Upper lobe of left lung (tissue), 6 donors: ENCODE data around the gene MANSC1. TPM values are rescaled to one million over a fixed set of nuclear protein-coding genes. Genes with fewer than 3 reads are reported as not detected.

Experiments used
- ATAC-seq, 2 donors: fragments of 200-7000 bp; cut with Tn5 transposase; one replicate each; pipeline ENCODE4 v1.9.1; 2022; ENCODE audit warnings: mild to moderate bottlenecking in 2 of 2, moderate library complexity in 2 of 2; ENCODE audit not compliant: low FRiP score in 2 of 2
- DNase-seq, 2 donors: peaks; one replicate each; pipeline ENCODE4 v3.0.0-alpha.2; 2019 to 2020
- H3K27ac ChIP-seq, 4 donors: fragments of 200-600 bp; sonication (generic); one replicate each; pipeline ENCODE4 v1.5.1; 2016 to 2019
- H3K27me3 ChIP-seq, 4 donors: fragments of 200-600 bp; sonication (generic); one replicate each; pipeline ENCODE4 v1.5.1; 2017 to 2019
- H3K36me3 ChIP-seq, 4 donors: fragments of 200-600 bp; sonication (generic); one replicate each; pipeline ENCODE4 v1.5.1; 2016 to 2019
- H3K4me1 ChIP-seq, 4 donors: fragments of 200-600 bp; sonication (generic); one replicate each; pipeline ENCODE4 v1.5.1; 2018 to 2019
- H3K4me3 ChIP-seq, 4 donors: fragments of 200-600 bp; sonication (generic); one replicate each; pipeline ENCODE4 v1.5.1; 2017 to 2019; ENCODE audit warnings: mild to moderate bottlenecking in 2 of 4, moderate library complexity in 1 of 4
- H3K9me3 ChIP-seq, 4 donors: fragments of 200-600 bp; sonication (generic); one replicate each; pipeline ENCODE4 v1.5.1; 2018 to 2019
- CTCF ChIP-seq, 6 experiments: fragments of 450-650 bp in 4 of 6; fragments of 200-600 bp in 2 of 6; sonication (generic) in 2 of 6; IDR thresholded peaks; one replicate each; pipeline ENCODE4 v1.5.1; 2016 to 2019; ENCODE audit warnings: antibody characterized with exemption in 6 of 6
- EP300 ChIP-seq, 4 donors: sonication (generic); formaldehyde crosslinking; IDR thresholded peaks; one replicate each; pipeline ENCODE4 v1.5.1; 2017; ENCODE audit warnings: antibody characterized with exemption in 4 of 4, control low read depth in 2 of 4
- POLR2A ChIP-seq, 4 donors: fragments of 450-650 bp; IDR thresholded peaks; one replicate each; pipeline ENCODE4 v1.5.1; 2016 to 2017; ENCODE audit warnings: antibody characterized with exemption in 4 of 4, mild to moderate bottlenecking in 2 of 4
- POLR2AphosphoS5 ChIP-seq, 2 donors: sonication (generic); formaldehyde crosslinking; IDR thresholded peaks; one replicate each; pipeline ENCODE4 v1.5.1; 2017; ENCODE audit warnings: antibody characterized with exemption in 2 of 2
- WGBS, 2 donors: methylation state at CpG; one replicate each; pipeline ENCODE4 v1.1.5; 2017 to 2018; 5-methylcytosine and 5-hydroxymethylcytosine counted together
- small RNA-seq, 4 donors: library from RNA; depleted of rRNA; stranded (forward); fragments of <200 nt; gene quantifications; one replicate each; pipeline ENCODE3, GENCODE V24; 2016
- total RNA-seq, 6 donors: library from RNA; depleted of rRNA in 4 of 6; stranded (reverse); fragments of >200 nt in 4 of 6; gene quantifications; one replicate each; pipeline versions ENCODE4 v1.1.0 to v1.2.1, GENCODE V29; 2016 to 2021
- donor health status: DM: no; HTN: no; CAD: no; lungs with moderate emphysema.
- donor health status: DM: no; HTN: yes; CAD: no; lungs with severe emphysema.

MANSC1 gene
- total RNA-seq, 6 donors from 2014 or later: 2.1 to 25.2 (median 14.0) TPM

GRCh38 chr12:12282761-12283425, 67.1 kb downstream of the MANSC1 start:
- no peak for DNase-seq
- Histone ChIP-seq H3K4me1 (peaks cover 0 to 8% (median 0%) of the 10 kb centered on the region in 4 donors), H3K27ac (no peak overlapping the region), H3K36me3 (no peaks in the 10 kb centered on the region), H3K9me3 (no peaks in the 10 kb centered on the region), H3K27me3 (no peaks in the 10 kb centered on the region), H3K4me3 (no peak overlapping the region)
- TF ChIP-seq CTCF (IDR thresholded peaks at IDR 0.05) (no peak), POLR2AphosphoS5 (IDR thresholded peaks at IDR 0.05) (no peak), EP300 (IDR thresholded peaks at IDR 0.05) (no peak), POLR2A (IDR thresholded peaks at IDR 0.05) (no peak)
- 59 to 65% methylated on average over 7 of the region's 7 CpGs for WGBS, 2 donors
- peak in 1 of 2 donors; percentile 73 for ATAC-seq

- Histone ChIP-seq H3K27ac (no peak overlapping the region), H3K9me3 (no peaks in the 10 kb centered on the region), H3K36me3 (no peaks in the 10 kb centered on the region), H3K27me3 (no peaks in the 10 kb centered on the region), H3K4me1 (peaks cover 0 to 8% (median 0%) of the 10 kb centered on the region in 4 donors), H3K4me3 (no peak overlapping the region)
- ATAC-seq: no peak
- 80 to 86% methylated on average over 3 of the region's 3 CpGs for WGBS, 2 donors
- no peak for DNase-seq
- TF ChIP-seq POLR2AphosphoS5 (IDR thresholded peaks at IDR 0.05) (no peak), EP300 (IDR thresholded peaks at IDR 0.05) (no peak), CTCF (IDR thresholded peaks at IDR 0.05) (no peak), POLR2A (IDR thresholded peaks at IDR 0.05) (no peak)
Measured at GRCh38 chr12:12282202-12282601, 67.8 kb downstream of the MANSC1 start.

- no peak for ATAC-seq
- 80 to 86% methylated on average over 1 of the region's 1 CpG for WGBS, 2 donors
Measured at GRCh38 chr12:12281134-12281533, 68.9 kb downstream of the MANSC1 start.

GRCh38 chr12:12278899-12279298, 71.1 kb downstream of the MANSC1 start:
- no peak for DNase-seq
- no peaks in the 10 kb centered on the region for H3K36me3 ChIP-seq
- peaks cover 0 to 8% (median 0%) of the 10 kb centered on the region in 4 donors for H3K4me1 ChIP-seq
- 70% methylated on average over 4 of the region's 4 CpGs for WGBS, 2 donors
- ATAC-seq: peak in 1 of 2 donors; percentile 48
- TF ChIP-seq EP300 (IDR thresholded peaks at IDR 0.05) (no peak), POLR2A (IDR thresholded peaks at IDR 0.05) (no peak)
- H3K9me3 ChIP-seq: no peaks in the 10 kb centered on the region
- H3K27me3 ChIP-seq: no peaks in the 10 kb centered on the region
- no peak overlapping the region for H3K4me3 ChIP-seq
- no peak overlapping the region for H3K27ac ChIP-seq

More at GRCh38 chr12:12281134-12281533, 68.9 kb downstream of the MANSC1 start:
- TF ChIP-seq POLR2AphosphoS5 (IDR thresholded peaks at IDR 0.05) (no peak), EP300 (IDR thresholded peaks at IDR 0.05) (no peak), POLR2A (IDR thresholded peaks at IDR 0.05) (no peak), CTCF (IDR thresholded peaks at IDR 0.05) (no peak)
- Histone ChIP-seq H3K4me3 (no peak overlapping the region), H3K4me1 (peaks cover 0 to 8% (median 0%) of the 10 kb centered on the region in 4 donors), H3K27ac (no peak overlapping the region), H3K36me3 (no peaks in the 10 kb centered on the region), H3K9me3 (no peaks in the 10 kb centered on the region), H3K27me3 (no peaks in the 10 kb centered on the region)
- DNase-seq: no peak

Small RNA genes within 50 kb of the gene (small RNA-seq; reads per million reads assigned to genes)
- 0 reads per million in 4 donors for gene RNU6-318P

Other genes starting within 250 kb of the MANSC1 start
- gene LRP6, start 83.2 kb downstream of the MANSC1 start, total RNA-seq: 100 to 1,000 TPM in 1 of 6 donors, 10 to 100 TPM in 5; 43.3 to 136 (median 66.4) TPM
- gene BORCS5, start 6.8 kb upstream of the MANSC1 start, total RNA-seq: 100 to 1,000 TPM in 1 of 6 donors, 10 to 100 TPM in 2, 1 to 10 TPM in 3; 7.3 to 105 (median 10.7) TPM
- 10 to 100 TPM; 23.7 to 51.6 (median 41.7) TPM for gene DUSP16, start 212.6 kb upstream of the MANSC1 start, total RNA-seq